IMR-90 (cell line): ENCODE measurements around the gene MREG.

ENCODE experiments used
- BHLHE40 ChIP-seq: fragments of 150-350 bp; IDR thresholded peaks from 2 replicates; pipeline ENCODE4 v1.6.1; 2016; ENCODE audit warnings: mild to moderate bottlenecking, low read depth, low read length
- FOS ChIP-seq: fragments of 150-350 bp; IDR thresholded peaks from 2 replicates; pipeline ENCODE4 v1.6.1; 2016; ENCODE audit warnings: low read depth, low read length
- MXI1 ChIP-seq: IDR thresholded peaks from 2 replicates; pipeline ENCODE4 v1.6.1; 2012; ENCODE audit warnings: low read depth, mild to moderate bottlenecking, low read length, moderate library complexity, borderline replicate concordance
- POLR2A ChIP-seq: IDR thresholded peaks from 2 replicates; pipeline ENCODE4 v1.6.1; 2012; ENCODE audit warnings: mild to moderate bottlenecking, low read depth, low read length
- RAD21 ChIP-seq: IDR thresholded peaks from 2 replicates; pipeline ENCODE4 v1.6.1; 2012; ENCODE audit warnings: low read length, improper control_type of control experiment
- RCOR1 ChIP-seq: IDR thresholded peaks from 2 replicates; pipeline ENCODE4 v1.6.1; 2012; ENCODE audit warnings: mild to moderate bottlenecking, low read length, improper control_type of control experiment; ENCODE audit not compliant: insufficient replicate concordance
- SMC3 ChIP-seq: fragments of 150-350 bp; IDR thresholded peaks from 2 replicates; pipeline ENCODE4 v1.6.1; 2016; ENCODE audit warnings: low read depth, mild to moderate bottlenecking, antibody characterized with exemption, low read length, moderate library complexity
- TF ChIP-seq, protein P1 (sequence below): conservative IDR thresholded peaks from 2 replicates; pipeline ENCODE4 v1.5.1; 2012; ENCODE audit warnings: mild to moderate bottlenecking, low read depth, low read length, improper control_type of control experiment
- TF ChIP-seq, protein P2 (sequence below): fragments of 150-350 bp; IDR thresholded peaks from 2 replicates; pipeline ENCODE4 v1.6.1; 2017; ENCODE audit warnings: mild to moderate bottlenecking, antibody characterized with exemption, low read length, low read depth
- TF ChIP-seq, protein P3 (sequence below): fragments of 150-350 bp; IDR thresholded peaks from 2 replicates; pipeline ENCODE4 v1.6.1; 2016; ENCODE audit warnings: low read depth, mild to moderate bottlenecking, low read length, moderate library complexity, borderline replicate concordance

DNA sequence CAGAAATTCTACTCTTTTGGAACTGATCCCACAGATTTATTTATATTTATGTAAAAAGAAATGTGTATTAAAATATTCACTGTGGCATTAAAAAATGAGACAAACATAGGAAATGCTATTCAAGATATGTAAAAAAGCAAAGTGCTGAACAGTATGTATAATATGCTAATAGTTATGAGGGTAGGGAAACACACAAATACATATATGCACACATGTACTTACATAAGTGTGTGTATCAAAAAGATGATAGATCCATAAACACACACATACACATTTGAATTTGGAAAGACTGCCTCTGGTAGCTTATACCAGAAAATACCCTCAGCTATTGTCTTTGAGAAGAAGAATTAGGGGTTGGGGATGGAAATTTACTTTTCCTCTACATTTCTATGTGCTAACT, 103.2 kb downstream of the MREG start:
- TF ChIP-seq, protein P1, sequence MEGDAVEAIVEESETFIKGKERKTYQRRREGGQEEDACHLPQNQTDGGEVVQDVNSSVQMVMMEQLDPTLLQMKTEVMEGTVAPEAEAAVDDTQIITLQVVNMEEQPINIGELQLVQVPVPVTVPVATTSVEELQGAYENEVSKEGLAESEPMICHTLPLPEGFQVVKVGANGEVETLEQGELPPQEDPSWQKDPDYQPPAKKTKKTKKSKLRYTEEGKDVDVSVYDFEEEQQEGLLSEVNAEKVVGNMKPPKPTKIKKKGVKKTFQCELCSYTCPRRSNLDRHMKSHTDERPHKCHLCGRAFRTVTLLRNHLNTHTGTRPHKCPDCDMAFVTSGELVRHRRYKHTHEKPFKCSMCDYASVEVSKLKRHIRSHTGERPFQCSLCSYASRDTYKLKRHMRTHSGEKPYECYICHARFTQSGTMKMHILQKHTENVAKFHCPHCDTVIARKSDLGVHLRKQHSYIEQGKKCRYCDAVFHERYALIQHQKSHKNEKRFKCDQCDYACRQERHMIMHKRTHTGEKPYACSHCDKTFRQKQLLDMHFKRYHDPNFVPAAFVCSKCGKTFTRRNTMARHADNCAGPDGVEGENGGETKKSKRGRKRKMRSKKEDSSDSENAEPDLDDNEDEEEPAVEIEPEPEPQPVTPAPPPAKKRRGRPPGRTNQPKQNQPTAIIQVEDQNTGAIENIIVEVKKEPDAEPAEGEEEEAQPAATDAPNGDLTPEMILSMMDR, result no peak
- TF ChIP-seq, protein P2, sequence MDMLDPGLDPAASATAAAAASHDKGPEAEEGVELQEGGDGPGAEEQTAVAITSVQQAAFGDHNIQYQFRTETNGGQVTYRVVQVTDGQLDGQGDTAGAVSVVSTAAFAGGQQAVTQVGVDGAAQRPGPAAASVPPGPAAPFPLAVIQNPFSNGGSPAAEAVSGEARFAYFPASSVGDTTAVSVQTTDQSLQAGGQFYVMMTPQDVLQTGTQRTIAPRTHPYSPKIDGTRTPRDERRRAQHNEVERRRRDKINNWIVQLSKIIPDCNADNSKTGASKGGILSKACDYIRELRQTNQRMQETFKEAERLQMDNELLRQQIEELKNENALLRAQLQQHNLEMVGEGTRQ, result no peak
- TF ChIP-seq POLR2A (no peak), RCOR1 (no peak), FOS (no peak), MXI1 (no peak), SMC3 (no peak), RAD21 (no peak), BHLHE40 (no peak)
- TF ChIP-seq, protein P3, sequence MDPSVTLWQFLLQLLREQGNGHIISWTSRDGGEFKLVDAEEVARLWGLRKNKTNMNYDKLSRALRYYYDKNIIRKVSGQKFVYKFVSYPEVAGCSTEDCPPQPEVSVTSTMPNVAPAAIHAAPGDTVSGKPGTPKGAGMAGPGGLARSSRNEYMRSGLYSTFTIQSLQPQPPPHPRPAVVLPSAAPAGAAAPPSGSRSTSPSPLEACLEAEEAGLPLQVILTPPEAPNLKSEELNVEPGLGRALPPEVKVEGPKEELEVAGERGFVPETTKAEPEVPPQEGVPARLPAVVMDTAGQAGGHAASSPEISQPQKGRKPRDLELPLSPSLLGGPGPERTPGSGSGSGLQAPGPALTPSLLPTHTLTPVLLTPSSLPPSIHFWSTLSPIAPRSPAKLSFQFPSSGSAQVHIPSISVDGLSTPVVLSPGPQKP, result no peak
